ENCODE measurements around the gene MLF2.

MLF2 gene

DNA sequence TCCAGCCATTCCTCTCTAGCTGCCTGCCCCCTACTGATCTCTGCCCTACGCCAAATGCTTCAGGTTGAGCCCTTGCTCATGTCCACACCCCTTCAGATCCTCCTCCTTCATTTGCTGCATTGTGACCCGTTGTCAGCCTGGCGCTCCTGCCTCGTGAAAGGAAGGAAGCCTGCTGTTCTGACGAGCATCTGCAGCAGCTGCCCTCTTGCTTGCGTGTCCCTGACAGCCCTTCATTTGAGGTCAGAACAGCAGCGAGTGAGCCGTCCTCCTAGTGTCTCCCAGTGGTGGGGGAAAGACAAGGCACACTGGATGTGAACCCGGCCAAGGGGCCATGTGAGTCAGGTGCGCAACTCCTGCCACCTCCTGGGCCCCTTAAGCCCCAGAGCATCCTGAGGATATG, 49.3 kb downstream of the MLF2 start:
- TF ChIP-seq, protein P1, sequence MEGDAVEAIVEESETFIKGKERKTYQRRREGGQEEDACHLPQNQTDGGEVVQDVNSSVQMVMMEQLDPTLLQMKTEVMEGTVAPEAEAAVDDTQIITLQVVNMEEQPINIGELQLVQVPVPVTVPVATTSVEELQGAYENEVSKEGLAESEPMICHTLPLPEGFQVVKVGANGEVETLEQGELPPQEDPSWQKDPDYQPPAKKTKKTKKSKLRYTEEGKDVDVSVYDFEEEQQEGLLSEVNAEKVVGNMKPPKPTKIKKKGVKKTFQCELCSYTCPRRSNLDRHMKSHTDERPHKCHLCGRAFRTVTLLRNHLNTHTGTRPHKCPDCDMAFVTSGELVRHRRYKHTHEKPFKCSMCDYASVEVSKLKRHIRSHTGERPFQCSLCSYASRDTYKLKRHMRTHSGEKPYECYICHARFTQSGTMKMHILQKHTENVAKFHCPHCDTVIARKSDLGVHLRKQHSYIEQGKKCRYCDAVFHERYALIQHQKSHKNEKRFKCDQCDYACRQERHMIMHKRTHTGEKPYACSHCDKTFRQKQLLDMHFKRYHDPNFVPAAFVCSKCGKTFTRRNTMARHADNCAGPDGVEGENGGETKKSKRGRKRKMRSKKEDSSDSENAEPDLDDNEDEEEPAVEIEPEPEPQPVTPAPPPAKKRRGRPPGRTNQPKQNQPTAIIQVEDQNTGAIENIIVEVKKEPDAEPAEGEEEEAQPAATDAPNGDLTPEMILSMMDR (IDR thresholded peaks at IDR 0.05; ENCODE audit: low read depth, low read length, missing control alignments), result peak; percentile 1
- no peaks in the 10 kb centered on the region for H3K36me3 ChIP-seq (replicated peaks)
- DNase-seq, result no peak
- no peak overlapping the region for H3K27ac ChIP-seq
- in situ Hi-C loops (cut with HindIII; ENCODE audit: low pct_ligation_motif_present, low sequenced_read_pairs), result no loop called here
- no peak overlapping the region for H3K4me3 ChIP-seq (ENCODE audit: low read depth, low read length)
- H3K27me3 ChIP-seq (replicated peaks), result peaks cover 27% of the 10 kb centered on the region

DNA sequence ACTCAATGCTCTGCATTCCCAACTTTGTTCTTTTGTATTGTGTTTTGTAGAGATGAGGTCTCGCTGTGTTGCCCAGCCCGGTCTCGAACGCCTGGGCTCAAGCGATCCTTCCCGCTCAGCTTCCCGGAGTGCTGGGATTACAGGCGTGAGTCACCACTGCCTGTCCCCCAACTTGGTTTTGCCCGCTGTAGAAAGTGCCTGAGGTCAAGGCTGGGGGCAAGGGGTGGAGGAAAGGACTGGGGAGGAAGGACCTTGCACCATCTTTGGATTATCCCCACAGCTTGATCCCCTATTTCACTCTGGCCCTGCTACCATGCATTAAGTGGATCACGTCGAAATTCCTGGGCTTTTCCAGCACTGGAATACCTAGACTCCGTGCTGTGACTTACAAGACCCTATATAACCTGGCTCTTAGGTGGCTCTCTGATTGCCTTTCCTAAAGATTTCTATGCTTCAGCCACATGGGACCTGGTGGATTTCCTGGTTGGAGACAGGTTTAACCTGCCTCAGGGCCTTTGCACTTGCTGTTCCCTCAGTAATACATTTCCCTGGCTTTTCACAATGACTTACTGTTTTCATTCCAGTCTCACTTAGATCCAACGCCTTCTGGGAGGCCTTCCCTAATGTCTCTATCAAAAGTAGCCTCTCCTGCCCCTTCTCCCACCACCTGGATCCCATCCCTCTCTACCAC, 51.7 kb downstream of the MLF2 start:
- Histone ChIP-seq H3K4me3 (ENCODE audit: low read depth, low read length) (peak overlapping the region; percentile 50), H3K36me3 (replicated peaks) (no peaks in the 10 kb centered on the region), H3K27me3 (replicated peaks) (peaks cover 28% of the 10 kb centered on the region), H3K27ac (no peak overlapping the region)
- in situ Hi-C loops (cut with HindIII; ENCODE audit: low pct_ligation_motif_present, low sequenced_read_pairs), result no loop called here
- TF ChIP-seq, protein P1 (IDR thresholded peaks at IDR 0.05; ENCODE audit: low read depth, low read length, missing control alignments), result no peak
- DNase-seq, result no peak

DNA sequence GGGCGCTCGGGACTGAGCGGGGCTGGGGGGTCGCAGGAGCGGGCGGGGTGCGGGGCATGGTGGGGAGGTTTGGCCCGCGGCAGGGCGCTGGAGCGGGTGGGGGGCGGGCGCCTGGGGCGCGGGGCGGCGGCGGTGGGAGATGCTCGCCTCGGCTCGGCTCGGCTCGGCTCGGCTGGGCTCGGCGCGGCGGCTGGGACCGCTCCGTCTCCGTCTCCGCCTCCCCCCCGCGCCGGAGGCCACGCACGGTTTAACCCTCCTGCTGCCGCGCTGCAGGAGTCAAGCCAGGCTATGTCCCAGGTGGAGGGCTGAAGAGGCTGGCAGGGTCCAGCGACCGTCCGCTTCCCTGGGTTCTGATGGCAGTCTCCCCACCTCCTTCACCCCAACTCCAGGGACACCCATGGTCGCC, 52.3 kb downstream of the MLF2 start, which contains the start of gene PIANP:
Gene PIANP (minus strand): TSS at position 170 of the 406 bp plus-strand sequence. CDS start 2,754 bp downstream, outside the sequence.
- Histone ChIP-seq H3K27ac (no peak within 1 kb of the TSS), H3K4me3 (ENCODE audit: low read depth, low read length) (peak within 1 kb of the TSS; percentile 55), H3K36me3 (replicated peaks) (no peaks in the 10 kb centered on the region), H3K27me3 (replicated peaks) (peaks cover 28% of the 10 kb centered on the region)
- TF ChIP-seq, protein P1 (IDR thresholded peaks at IDR 0.05; ENCODE audit: low read depth, low read length, missing control alignments), result no peak
- in situ Hi-C loops (cut with HindIII; ENCODE audit: low pct_ligation_motif_present, low sequenced_read_pairs), result no loop called here
- no peak for DNase-seq

DNA sequence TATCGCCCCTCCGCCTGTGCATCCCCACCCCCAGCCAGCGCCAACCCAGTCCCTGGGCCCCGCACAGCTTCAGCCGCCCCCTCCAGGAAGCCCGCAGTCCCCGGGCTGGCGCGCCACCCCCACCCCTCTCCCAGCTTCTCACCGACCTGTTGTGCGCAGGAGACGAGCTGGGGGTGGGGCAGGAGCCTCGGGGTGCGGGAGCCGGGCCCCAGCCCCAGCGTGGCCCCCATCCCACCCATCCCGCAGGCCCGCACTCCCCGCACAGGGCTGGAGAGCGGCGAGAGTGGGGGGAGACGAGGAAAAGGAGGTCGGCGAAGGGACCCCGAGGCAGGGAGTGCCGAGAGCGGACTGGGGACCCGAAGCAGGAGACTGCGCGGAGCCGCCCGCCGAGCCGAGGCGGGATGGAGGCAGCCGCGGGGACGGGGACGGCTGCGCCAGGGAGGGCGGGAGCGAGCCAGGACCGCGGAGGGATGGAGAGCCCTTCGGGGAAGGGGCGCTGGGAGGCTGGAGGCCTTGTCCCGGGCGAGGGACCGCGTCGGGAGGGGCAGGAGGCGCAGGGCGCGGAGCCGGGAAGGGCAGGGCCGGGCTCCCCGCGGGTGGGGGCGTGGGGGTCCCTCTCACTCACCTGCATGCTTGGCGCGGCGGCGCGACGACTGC, 52.8 kb downstream of the MLF2 start:
- no peak for DNase-seq
- in situ Hi-C loops (cut with HindIII; ENCODE audit: low pct_ligation_motif_present, low sequenced_read_pairs), result no loop called here
- Histone ChIP-seq H3K27ac (no peak overlapping the region), H3K27me3 (replicated peaks) (peaks cover 28% of the 10 kb centered on the region), H3K4me3 (ENCODE audit: low read depth, low read length) (peak overlapping the region; percentile 55), H3K36me3 (replicated peaks) (no peaks in the 10 kb centered on the region)
- TF ChIP-seq, protein P1 (IDR thresholded peaks at IDR 0.05; ENCODE audit: low read depth, low read length, missing control alignments), result no peak

DNA sequence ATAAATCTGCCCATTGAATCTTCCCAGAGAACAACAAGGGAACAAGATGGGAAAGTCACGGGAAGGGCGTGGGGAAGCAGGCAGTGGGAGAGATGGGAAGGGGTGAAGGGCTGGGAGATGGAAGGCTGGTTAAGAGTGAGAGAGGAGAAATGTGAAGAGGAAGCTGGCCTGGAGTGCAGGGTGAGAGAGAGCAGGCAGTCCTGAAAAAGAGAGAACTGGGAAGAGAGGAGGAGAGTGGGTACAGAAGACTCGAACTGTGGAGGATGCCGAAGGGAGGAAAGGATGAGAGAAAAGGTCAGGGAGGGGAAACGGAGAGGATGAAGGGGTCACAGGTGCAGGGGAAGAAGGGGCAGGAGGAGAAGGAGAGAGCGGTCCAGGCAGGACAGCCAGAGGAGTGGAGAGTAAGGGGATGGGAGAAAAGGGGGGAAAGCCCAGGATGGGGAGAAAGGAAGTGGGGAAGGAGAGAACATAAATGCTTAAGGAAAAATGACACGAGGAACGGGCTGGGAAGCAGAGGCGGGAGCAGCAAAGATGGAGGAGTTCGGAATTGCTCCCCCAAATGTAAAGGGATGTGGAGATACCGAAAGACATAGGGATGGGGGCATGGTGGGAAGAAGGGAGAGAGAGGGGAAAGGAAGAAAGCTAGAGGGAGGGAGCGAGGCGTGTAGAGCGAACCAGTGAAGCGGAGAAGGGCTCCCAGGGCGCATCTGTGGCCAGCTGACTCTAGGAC, 53.5 kb downstream of the MLF2 start:
- Histone ChIP-seq H3K4me3 (ENCODE audit: low read depth, low read length) (peak overlapping the region; percentile 55), H3K27ac (no peak overlapping the region), H3K36me3 (replicated peaks) (no peaks in the 10 kb centered on the region), H3K27me3 (replicated peaks) (peaks cover 28% of the 10 kb centered on the region)
- in situ Hi-C loops (cut with HindIII; ENCODE audit: low pct_ligation_motif_present, low sequenced_read_pairs), result no loop called here
- DNase-seq, result no peak
- TF ChIP-seq, protein P1 (IDR thresholded peaks at IDR 0.05; ENCODE audit: low read depth, low read length, missing control alignments), result no peak
